ENCODE results near the gene GLB1L3.

The GLB1L3 gene

GRCh38 chr11:134345237-134345550 lies 69.0 kb downstream of the GLB1L3 start:
- Histone ChIP-seq H3K4me3 (replicated peaks; ENCODE audit: low read depth, low read length) (no peak overlapping the region), H3K36me3 (ENCODE audit: control insufficient read depth, insufficient read depth, low read length) (no peaks in the 10 kb centered on the region), H3K27me3 (replicated peaks; ENCODE audit: control insufficient read depth, insufficient read depth, low read length) (no peaks in the 10 kb centered on the region)
- no peak for DNase-seq (ENCODE audit: extremely low read depth, insufficient read length)
- no peak for TF ChIP-seq CTCF (IDR thresholded peaks at IDR 0.05; ENCODE audit: insufficient read depth, low read length, poor library complexity, severe bottlenecking)

- no peak overlapping the region for H3K4me3 ChIP-seq (replicated peaks; ENCODE audit: low read depth, low read length)
- TF ChIP-seq CTCF (IDR thresholded peaks at IDR 0.05; ENCODE audit: insufficient read depth, low read length, poor library complexity, severe bottlenecking) = no peak
- no peak for DNase-seq (ENCODE audit: extremely low read depth, insufficient read length)
- no peaks in the 10 kb centered on the region for H3K27me3 ChIP-seq (replicated peaks; ENCODE audit: control insufficient read depth, insufficient read depth, low read length)
- no peaks in the 10 kb centered on the region for H3K36me3 ChIP-seq (ENCODE audit: control insufficient read depth, insufficient read depth, low read length)
Observed at GRCh38 chr11:134346101-134346975, 70.2 kb downstream of the GLB1L3 start.

GRCh38 chr11:134346976-134347350 lies 70.8 kb downstream of the GLB1L3 start:
- no peak for DNase-seq (ENCODE audit: extremely low read depth, insufficient read length)
- no peaks in the 10 kb centered on the region for H3K36me3 ChIP-seq (ENCODE audit: control insufficient read depth, insufficient read depth, low read length)
- no peaks in the 10 kb centered on the region for H3K27me3 ChIP-seq (replicated peaks; ENCODE audit: control insufficient read depth, insufficient read depth, low read length)
- TF ChIP-seq CTCF (IDR thresholded peaks at IDR 0.05; ENCODE audit: insufficient read depth, low read length, poor library complexity, severe bottlenecking) = no peak
- H3K4me3 ChIP-seq (replicated peaks; ENCODE audit: low read depth, low read length) = no peak overlapping the region

GRCh38 chr11:134347441-134347840 lies 71.3 kb downstream of the GLB1L3 start:
- DNase-seq (ENCODE audit: extremely low read depth, insufficient read length) = no peak
- H3K36me3 ChIP-seq (ENCODE audit: control insufficient read depth, insufficient read depth, low read length) = no peaks in the 10 kb centered on the region
- TF ChIP-seq CTCF (IDR thresholded peaks at IDR 0.05; ENCODE audit: insufficient read depth, low read length, poor library complexity, severe bottlenecking) = no peak
- H3K4me3 ChIP-seq (replicated peaks; ENCODE audit: low read depth, low read length) = no peak overlapping the region
- no peaks in the 10 kb centered on the region for H3K27me3 ChIP-seq (replicated peaks; ENCODE audit: control insufficient read depth, insufficient read depth, low read length)

GRCh38 chr11:134349109-134349801 lies 73.1 kb downstream of the GLB1L3 start:
- Histone ChIP-seq H3K36me3 (ENCODE audit: control insufficient read depth, insufficient read depth, low read length) (no peaks in the 10 kb centered on the region), H3K27me3 (replicated peaks; ENCODE audit: control insufficient read depth, insufficient read depth, low read length) (no peaks in the 10 kb centered on the region), H3K4me3 (replicated peaks; ENCODE audit: low read depth, low read length) (no peak overlapping the region)
- DNase-seq (ENCODE audit: extremely low read depth, insufficient read length) = no peak
- TF ChIP-seq CTCF (IDR thresholded peaks at IDR 0.05; ENCODE audit: insufficient read depth, low read length, poor library complexity, severe bottlenecking) = no peak

Measured in GM06990 (cell line).